ENCODE results near the gene CMSS1. TPM values are rescaled to one million over a fixed set of nuclear protein-coding genes. Genes with fewer than 3 reads are reported as not detected.

Gene CMSS1
- total RNA-seq, 1 experiment from 2014 or later: 98.6 TPM

GRCh38 chr3:99965681-99966408 is 148.2 kb downstream of the CMSS1 start:
- no peak overlapping the region for H3K27ac ChIP-seq (ENCODE audit: low read depth, low read length, poor library complexity, severe bottlenecking)
- intact Hi-C loops (cut with micrococcal nuclease; ENCODE audit: unreplicated experiment): no loop called here
- TF ChIP-seq EZH2 (IDR thresholded peaks at IDR 0.05; ENCODE audit: borderline replicate concordance, low read depth, low read length, poor library complexity, severe bottlenecking) (no peak), CTCF (conservative IDR thresholded peaks at IDR 0.05; ENCODE audit: low read depth, low read length) (no peak)
- no peak for DNase-seq (ENCODE audit: low spot score)
- BruUV-seq (replicated peaks): no TSS peak
- no peak overlapping the region for H3K4me3 ChIP-seq (ENCODE audit: low read depth, low read length, poor library complexity, severe bottlenecking)
- H3K9me3 ChIP-seq (ENCODE audit: low read depth, low read length, poor library complexity, severe bottlenecking): no peaks in the 10 kb centered on the region
- no peaks in the 10 kb centered on the region for H3K4me1 ChIP-seq (ENCODE audit: insufficient read depth, low read length, poor library complexity, severe bottlenecking)
- no peaks in the 10 kb centered on the region for H3K36me3 ChIP-seq (ENCODE audit: insufficient read depth, low read length, poor library complexity, severe bottlenecking)
- CTCF ChIA-PET: no interaction called here
- POLR2A ChIA-PET (ENCODE audit: low non-redundant PET): no interaction called here
- no peaks in the 10 kb centered on the region for H3K27me3 ChIP-seq (replicated peaks; ENCODE audit: insufficient read depth, low read depth, low read length, poor library complexity)

GRCh38 chr3:99966662-99967416 is 149.2 kb downstream of the CMSS1 start:
- no peak for TF ChIP-seq EZH2 (IDR thresholded peaks at IDR 0.05; ENCODE audit: borderline replicate concordance, low read depth, low read length, poor library complexity, severe bottlenecking)
- no peak for TF ChIP-seq CTCF (conservative IDR thresholded peaks at IDR 0.05; ENCODE audit: low read depth, low read length)
- H3K36me3 ChIP-seq (ENCODE audit: insufficient read depth, low read length, poor library complexity, severe bottlenecking): no peaks in the 10 kb centered on the region
- CTCF ChIA-PET: no interaction called here
- intact Hi-C loops (cut with micrococcal nuclease; ENCODE audit: unreplicated experiment): no loop called here
- H3K9me3 ChIP-seq (ENCODE audit: low read depth, low read length, poor library complexity, severe bottlenecking): no peaks in the 10 kb centered on the region
- DNase-seq (ENCODE audit: low spot score): no peak
- POLR2A ChIA-PET (ENCODE audit: low non-redundant PET): no interaction called here
- BruUV-seq (replicated peaks): no TSS peak
- H3K4me3 ChIP-seq (ENCODE audit: low read depth, low read length, poor library complexity, severe bottlenecking): no peak overlapping the region
- no peaks in the 10 kb centered on the region for H3K27me3 ChIP-seq (replicated peaks; ENCODE audit: insufficient read depth, low read depth, low read length, poor library complexity)
- no peaks in the 10 kb centered on the region for H3K4me1 ChIP-seq (ENCODE audit: insufficient read depth, low read length, poor library complexity, severe bottlenecking)
- H3K27ac ChIP-seq (ENCODE audit: low read depth, low read length, poor library complexity, severe bottlenecking): no peak overlapping the region

GRCh38 chr3:99967796-99968195 is 150.1 kb downstream of the CMSS1 start:
- Histone ChIP-seq H3K27ac (ENCODE audit: low read depth, low read length, poor library complexity, severe bottlenecking) (no peak overlapping the region), H3K4me3 (ENCODE audit: low read depth, low read length, poor library complexity, severe bottlenecking) (no peak overlapping the region), H3K4me1 (ENCODE audit: insufficient read depth, low read length, poor library complexity, severe bottlenecking) (no peaks in the 10 kb centered on the region), H3K36me3 (ENCODE audit: insufficient read depth, low read length, poor library complexity, severe bottlenecking) (no peaks in the 10 kb centered on the region), H3K27me3 (replicated peaks; ENCODE audit: insufficient read depth, low read depth, low read length, poor library complexity) (no peaks in the 10 kb centered on the region), H3K9me3 (ENCODE audit: low read depth, low read length, poor library complexity, severe bottlenecking) (no peaks in the 10 kb centered on the region)
- CTCF ChIA-PET: no interaction called here
- POLR2A ChIA-PET (ENCODE audit: low non-redundant PET): no interaction called here
- DNase-seq (ENCODE audit: low spot score): no peak
- TF ChIP-seq EZH2 (IDR thresholded peaks at IDR 0.05; ENCODE audit: borderline replicate concordance, low read depth, low read length, poor library complexity, severe bottlenecking) (no peak), CTCF (conservative IDR thresholded peaks at IDR 0.05; ENCODE audit: low read depth, low read length) (no peak)
- intact Hi-C loops (cut with micrococcal nuclease; ENCODE audit: unreplicated experiment): no loop called here
- no TSS peak for BruUV-seq (replicated peaks)

All from A673 (cell line).